HG03060 (cell line): Measurements from ENCODE around the gene VSIR.

Experiments used
- ATAC-seq: cut with Tn5 transposase; IDR thresholded peaks from one replicate; pipeline ENCODE4 v1.9.1; 2021; ENCODE audit warnings: low read depth, moderate number of reproducible peaks; ENCODE audit not compliant: unreplicated experiment

The VSIR gene

DNA sequence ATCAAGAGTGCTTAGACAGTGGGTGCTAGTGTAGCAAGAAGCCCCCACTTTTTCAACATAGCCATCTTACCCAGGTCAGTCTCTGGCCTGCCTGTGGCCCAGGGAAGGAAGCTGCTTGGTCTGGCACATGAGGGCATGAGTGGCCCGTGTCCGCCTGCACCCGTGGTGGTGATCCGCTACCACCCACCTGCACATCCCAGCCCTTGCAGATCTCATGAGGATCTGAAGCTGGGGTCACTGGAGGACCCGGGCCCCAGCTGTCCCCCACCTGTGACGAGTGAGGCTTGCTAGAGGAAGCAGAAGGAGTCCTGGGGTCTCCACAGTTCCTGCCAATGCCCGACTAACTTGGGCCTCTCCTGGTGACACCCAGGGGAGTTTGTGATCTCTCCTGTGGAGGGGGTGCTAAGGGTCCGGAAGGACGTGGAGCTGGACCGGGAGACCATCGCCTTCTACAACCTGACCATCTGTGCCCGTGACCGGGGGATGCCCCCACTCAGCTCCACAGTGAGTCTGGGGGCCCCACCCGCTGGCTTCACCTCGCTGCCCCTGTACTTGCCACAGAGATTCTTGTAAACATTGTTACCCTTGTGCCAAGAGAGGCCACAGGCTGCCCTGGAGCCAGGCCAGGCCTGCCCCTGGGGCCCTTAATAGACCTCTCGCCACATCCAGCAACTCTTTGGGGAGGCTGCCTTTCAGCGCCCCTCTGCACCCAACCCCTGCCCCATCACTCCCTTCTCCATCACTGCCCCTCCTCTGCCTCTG, 10.8 kb upstream of the VSIR start:
- no peak for ATAC-seq

DNA sequence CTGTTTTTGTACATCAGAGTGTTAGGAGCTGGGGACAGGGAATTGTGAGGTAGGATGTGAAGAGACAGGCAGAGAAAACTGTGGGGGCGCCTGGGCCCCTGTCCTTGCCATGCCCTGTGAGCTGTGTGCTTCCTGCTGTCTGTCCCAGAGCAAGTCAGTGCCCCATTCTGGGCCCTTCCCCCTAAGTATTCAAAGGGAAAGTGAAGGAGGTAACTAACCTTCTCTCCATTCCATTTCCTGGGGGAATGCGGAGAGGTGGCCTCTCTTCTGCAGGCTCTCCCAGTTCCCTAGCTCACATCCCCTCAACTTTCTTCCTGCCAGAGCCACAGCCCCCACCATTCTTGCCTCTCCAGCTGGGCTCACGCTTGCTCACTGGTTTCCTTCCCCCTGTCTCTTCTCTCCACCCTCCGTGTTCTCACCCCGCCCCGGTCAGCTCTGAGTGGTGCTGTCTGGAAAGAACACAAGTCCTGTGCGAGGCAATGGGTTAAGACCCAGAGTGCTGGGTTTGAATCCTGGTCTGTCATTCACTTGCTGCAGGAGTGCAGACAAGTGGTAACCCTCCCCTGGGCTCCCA, 9.7 kb upstream of the VSIR start:
- ATAC-seq, result no peak

DNA sequence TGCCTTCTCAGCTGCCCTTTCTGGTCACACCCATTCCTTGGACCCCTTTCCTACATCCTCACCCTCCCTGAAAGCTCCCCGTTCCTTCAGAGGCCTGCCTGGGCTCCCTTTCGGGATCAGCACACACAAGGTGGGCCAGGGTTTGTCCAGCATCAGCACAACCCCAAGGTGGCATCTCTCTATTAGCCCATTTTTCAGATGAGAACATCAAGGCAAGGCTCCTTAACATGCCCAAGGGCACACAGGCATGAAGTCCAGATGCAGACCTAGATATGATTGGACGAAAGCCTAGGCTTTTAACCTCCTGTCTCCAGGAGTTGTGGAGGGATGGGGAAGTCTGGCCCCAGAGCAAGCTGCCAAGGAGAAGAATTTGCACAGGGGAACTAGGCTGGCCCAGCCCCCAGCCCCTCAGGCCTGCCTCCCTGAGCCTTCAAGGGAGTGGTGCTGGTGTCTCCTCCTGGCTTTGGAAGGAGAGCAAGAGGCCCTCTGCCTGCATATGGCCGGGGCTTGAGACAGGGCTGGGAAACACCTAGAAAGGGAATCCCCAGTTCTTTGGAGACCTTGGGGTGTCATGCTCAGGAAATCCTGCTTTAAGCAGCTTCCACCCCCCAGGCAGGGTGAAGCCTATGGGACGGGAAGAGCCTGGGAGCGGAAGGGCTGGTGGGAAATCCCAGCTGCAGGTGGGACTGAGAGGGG, 9.0 kb upstream of the VSIR start:
- ATAC-seq, result no peak

DNA sequence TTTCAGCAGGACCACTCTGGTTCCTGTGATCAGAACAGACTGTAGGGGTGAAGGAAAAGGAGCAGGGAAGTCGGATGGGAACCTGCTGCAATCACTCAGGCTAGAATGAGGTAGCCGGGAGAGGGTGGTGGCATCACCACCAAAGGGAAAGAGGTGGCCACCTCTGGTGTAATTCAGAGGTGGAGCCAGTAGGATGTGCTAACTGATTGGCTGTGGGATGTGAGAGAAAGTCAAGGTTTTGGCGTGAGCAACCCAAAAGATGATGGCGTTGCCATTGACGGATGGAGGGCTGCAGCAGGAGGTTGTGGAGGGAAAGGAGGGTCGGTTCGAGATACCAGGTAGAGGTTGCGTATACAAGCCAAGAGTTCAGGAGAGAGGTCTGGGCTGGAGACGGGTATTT, 7.4 kb upstream of the VSIR start:
- ATAC-seq, result no peak

DNA sequence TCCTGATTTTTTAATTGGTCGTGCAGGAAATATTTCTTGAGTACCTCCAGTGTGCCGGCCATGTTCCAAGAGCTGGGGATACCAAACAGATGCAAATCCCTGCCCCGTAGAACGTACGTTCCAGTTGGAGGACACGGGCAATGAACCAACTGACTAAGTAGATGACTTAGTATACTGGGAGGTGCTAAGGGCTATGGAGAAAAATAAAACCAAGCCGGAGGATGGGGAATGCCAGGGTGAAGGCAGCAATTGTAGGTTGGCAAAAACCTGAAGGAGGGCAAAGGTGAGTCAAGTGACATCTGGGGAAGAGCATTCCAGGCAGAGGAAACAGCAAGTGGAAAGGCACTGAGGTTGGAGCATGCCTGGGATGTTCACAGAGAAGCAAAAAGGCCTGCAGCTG, 6.8 kb upstream of the VSIR start:
- ATAC-seq, result no peak

DNA sequence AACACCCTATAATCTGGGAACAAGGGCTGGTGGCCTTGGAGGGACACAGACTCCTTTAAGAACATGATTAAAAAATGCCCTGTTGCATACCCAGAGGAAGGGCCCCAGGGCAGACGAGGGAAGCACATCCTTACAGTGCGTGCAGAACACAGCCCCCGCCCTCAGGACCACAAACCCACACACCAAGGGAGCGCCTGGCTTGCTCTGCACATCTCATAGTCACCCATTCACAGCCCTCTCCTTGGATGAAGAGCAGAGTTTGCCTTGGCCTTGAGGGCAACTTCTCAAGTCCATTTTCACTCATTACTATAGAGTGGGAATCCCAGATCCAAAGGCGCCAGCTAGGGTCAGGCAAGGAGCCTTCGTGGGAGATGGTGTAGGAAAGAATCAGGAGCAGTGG, 6.3 kb upstream of the VSIR start:
- ATAC-seq, result no peak

DNA sequence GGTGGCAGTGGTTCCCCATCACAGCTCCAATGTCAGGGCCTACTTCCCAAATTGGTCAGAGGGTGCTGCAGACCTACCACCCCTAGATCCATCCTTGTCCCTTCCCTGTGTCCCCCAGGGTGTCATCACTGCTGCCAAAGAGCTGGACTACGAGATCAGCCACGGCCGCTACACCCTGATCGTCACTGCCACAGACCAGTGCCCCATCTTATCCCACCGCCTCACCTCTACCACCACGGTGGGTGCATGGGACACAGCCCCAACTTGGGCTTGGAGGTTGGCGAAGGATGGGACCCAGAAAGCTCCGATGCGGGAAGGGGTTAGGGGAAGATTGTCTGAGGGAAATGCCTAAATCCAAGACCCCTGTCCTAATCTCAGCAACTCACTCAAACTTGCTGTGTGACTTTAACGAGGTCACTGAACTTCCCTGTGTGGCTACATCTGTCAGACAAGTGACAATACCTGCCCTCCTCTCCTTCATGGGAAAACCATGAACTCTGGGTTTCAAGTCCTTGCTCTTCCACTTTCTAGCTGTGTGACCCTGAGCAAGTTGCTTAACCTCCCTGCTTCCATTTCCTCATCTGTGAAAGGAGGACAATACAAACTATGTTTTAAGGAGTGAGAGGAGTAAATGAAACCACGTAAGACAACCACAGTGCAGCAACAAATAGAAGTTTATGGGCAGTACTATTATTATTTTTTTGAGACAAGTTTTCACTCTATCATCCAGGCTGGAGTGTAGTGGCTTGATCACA, 4.9 kb upstream of the VSIR start:
- ATAC-seq, result no peak

DNA sequence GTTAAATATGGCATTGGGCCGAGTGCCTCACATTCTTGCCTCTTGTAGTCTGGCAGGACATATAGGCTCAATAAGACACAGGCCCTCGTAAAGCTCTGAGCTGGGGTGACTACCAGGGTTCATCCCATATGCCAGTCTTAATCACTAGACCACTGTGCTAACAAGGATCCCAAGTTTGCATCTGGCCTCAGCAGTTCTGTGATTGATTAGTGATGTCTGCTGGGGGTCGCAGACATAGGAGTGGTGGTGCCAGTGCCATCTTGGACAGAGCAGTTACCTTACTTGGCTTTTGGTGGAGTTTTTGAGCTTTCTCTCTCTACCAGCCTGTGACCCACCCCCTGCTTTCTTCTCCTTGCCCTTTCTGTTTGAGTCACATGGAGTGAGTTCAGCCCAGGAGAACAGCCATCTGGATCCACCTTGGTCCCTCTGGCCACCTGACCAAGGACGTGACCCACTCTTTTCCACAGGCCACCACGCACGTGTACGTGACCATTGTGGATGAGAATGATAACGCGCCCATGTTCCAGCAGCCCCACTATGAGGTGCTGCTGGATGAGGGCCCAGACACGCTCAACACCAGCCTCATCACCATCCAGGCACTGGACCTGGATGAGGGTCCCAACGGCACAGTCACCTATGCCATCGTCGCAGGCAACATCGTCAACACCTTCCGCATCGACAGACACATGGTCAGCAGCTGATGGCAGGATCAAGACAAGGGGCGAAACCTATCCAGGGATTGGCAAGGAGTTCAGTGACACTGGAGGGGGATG, 4.1 kb upstream of the VSIR start:
- no peak for ATAC-seq

DNA sequence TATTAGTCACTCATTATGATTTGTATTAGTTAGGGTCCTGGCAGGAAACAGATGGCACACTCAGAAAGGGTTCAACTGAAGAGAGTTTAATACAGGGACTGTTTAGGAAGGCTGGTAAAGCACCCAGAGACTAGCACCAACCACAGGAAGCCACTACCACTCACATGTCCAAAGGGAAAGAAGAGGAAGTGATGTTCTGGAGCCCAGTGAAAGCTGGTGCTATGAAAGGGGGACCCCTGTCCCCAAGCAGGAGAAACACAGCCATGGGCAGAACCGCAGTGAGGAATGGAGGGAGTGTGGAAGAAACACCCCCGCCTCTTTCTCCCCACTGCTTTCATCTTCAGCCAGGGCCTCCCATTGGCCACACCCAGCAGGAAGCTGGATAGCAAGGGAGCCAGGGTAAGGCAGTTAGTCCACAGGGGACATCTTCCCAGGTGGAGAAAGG, 3.2 kb upstream of the VSIR start:
- no peak for ATAC-seq

DNA sequence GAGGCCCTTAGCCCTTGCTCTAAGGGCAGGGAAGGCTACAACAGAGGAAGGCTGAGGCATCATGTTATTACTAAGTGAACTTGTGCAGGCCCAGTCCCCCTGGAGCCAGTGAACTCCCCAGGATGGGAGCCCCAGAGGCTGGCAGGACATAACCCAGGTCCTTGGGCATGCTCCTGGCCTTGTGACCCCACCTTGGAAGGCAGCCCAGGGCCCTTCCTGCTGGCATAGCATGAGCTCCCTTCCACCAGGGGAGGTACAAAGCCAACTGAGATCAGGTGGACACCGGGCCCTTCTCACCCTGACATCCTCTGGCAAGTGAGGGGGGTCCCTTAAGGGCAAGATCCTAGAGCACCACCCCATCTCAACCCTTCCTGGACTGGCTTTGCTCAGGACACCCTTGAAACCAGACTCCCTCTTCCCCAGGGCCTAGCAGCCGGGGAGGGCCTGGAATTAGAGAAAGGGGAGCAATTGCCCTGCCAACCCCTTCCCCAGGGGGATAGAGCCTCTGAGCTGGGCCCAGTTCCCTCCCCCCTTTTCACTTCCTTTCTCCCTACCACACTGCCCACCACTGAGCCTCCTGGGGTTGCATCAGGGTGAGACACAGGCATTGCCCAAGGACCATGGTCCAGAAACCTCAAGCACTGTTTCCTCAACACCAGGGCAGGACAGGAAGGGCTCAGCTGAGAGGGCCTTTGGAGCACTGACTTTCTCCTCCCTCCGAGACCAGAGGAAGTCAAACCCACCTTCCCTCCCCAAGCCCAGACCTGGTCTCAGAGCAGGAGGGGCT, 1.8 kb upstream of the VSIR start:
- ATAC-seq, result no peak

DNA sequence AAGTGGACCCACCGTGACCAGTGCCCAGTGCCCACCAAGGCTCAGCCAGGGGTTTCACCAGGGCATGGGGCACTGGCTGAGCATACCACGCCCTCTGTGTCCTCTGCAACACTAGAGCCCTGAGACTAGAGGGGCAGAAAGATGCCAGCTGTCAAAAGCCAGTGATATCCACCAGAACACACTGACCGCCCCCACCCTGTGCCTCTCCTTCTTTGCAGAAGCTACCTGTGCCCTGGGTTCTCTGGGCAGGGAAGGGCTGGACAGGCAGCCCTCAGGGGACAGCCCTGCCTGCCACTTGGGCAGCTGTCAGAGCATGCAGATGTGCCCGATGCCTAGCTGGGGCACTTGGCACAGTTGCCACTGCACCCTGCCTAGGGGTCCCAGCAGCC, 494 bp downstream of the VSIR start:
- ATAC-seq, result no peak

DNA sequence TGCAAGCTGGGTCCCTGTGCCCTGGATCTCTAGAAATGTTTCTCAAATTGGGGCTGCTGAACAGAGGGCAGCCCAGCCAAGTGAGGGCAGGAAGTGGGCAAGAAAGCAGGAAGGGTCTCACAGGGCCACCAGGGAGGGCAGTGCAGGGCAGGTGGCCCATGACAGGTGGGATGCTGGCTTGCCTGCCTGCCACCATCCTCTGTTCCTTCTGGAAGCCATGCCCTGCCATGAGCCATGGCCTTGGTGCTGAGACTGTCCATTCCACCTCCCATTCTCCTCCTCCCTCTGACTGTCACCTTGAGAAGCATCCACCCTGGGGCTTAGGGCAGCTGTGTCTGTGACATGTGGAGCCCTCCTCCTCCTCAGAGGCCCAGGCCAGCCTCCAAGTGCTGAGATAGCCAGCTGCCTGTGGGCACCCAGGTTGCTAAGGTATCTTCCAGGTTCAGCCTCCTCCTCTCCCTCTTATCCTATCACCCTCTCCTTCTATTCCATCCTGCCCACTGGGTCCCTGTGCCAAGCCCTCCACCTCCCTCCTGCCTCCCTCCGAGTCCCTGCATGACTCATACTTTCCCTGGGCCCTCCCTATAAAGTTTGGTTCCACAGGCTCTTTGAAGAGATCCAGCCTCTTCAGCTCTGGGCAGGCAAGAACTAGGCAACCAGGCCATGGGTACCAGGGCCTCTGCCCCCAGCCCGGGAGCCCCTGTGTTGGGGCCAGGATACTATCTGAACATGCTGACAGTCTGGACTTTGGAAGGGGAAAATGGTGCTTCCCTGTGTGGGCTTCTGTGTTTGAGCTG, 1.3 kb downstream of the VSIR start:
- no peak for ATAC-seq

DNA sequence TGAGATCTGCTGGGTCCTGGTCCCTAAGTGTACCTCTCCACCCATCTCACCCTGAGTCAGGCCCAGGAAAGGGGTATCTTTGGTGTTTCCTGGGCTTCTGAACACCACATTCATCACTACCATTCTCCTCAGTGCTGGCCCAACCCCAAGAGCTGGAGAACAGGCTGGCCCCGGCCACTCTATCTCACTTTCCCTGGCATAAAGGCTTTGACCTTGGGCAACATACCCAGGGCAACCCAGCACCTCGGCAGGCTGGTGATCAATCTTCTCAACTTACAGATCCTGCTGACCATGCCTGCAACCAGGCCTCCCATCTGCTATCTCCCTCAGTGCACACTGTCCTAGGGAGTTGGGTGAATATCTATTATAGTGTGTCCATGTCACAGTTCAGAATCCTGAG, 2.1 kb downstream of the VSIR start:
- no peak for ATAC-seq

DNA sequence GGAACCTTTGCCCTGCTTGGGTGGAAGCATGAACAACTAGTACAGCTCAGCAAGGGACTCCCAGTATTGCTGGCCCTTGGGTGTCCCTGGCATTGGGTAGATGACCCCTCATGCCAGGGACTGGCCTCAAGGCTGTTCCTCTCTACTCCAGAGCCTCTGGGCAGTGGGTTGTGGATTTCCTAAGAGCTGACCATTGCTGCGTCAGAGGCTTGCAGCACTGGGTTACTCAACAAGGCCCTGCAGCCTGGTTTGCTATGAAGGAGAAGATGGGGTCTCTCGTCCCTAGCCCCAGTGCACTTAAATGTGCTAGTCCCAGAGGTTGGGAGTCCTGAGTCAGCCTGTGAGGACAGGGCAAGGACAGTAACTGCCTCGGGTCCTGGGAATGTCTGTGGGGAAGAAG, 2.5 kb downstream of the VSIR start:
- ATAC-seq, result no peak

DNA sequence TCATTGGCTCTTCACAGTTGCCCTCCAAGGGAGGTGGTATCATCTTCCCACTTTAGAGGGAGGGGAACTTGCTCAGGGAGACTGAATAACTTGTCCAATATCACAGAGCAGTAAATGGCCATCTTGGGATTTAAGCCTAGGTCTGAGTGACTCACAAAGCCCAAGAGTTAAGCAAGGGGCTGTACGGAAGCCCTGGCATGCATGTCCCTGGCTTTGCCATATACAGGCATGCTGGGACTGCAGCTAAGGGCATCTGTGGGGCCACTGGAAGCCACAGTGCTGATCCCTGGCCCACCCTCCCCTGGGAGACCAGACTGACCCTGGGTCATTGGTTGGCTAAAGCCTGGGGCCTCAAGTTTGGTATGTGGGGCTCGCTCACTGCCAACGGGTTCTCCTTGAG, 3.1 kb downstream of the VSIR start:
- ATAC-seq, result no peak

DNA sequence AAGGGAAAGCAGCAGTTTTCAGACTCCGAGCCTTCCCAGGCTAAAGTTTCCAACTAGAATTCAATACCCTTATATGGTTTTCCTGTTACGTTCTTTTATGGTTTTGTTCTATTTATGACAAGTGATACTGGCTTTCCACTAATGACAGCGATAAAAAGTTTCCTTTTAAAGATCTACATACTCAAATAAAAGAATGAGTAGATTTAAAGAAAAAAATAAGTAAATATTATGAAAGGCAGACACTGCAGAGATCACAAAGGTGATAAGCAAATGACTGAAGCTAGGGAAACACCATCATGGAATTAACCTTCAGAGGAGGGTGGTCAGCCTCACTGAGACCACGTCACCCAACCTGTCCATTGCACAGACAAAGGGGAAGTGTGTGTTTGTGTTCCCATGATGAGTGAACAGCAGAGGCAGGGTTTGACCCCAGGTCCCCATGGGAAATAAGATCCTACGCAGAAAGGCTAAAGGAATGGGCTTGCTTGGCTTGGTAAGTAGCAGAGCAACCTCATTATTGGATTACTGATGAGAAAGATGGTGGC, 4.0 kb downstream of the VSIR start:
- ATAC-seq, result peak; percentile 18

DNA sequence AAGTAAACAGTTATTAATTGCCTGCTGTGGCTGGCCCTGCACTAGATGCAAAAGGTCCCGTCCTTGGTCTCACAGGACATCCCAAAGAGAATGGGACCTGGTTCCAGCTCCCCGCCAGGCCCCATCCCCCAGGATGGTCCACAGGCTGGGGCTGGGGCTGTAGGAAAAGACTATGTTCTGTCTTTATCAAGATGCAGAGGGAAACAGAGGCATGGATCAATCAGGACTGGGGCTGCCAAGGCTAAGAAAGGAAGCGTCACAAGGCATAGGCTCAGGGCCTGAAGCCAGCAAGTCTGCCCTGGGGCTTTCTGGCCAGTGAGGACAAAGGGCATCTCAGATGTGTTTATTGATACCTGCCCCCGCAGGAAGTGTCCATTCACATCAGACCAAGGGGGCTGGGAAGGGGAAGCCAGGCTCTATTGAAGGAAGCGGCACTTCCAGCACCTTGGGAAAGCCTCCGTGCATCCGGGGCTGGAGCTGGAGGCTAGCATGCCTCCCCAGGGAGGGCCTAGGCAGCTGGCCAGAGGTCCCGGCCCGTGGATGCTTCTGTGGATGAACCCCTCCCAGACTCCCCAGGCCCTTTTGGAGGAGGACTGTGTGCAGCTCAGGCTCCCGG, 5.8 kb downstream of the VSIR start:
- no peak for ATAC-seq

DNA sequence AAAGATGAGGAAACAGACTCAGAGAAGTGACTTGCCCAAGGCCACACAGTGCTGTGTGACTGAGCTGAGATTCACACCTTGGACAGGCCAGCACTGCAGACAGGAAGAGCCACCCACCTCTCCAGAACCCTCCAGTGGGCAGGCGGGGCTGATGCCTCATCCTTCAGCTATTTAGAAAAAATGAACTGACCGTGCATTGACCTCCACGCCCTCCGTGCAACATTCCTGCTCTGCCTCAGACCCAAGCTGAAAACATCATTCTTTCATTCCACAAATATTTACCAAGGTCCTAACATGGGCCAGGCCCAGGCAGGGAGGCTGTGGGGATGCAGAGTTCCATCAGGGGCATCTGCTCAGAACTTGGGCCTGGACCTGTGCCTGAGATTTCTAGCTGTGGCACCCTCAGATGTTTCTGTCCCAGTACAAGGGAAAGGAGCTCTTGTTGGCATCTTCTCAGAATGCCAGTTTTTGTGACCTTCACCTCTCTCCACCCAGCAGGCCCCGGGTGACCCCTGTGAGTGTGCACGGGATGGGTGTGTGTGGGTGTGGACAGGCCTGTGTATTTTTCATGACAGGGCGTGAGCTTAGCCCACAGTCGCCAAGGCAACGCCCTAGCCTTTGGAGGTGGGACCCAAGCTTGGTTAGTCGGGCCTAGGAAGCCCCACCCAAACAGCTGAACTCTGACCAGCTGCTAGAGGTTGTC, 6.5 kb downstream of the VSIR start:
- ATAC-seq, result no peak
